OCI-LY3 (cell line): Measurements from ENCODE around the gene RBCK1.

Source experiments
- CTCF ChIP-seq: fragments of 200-600, 300-600 bp; sonication (generic); IDR thresholded peaks from 2 replicates; pipeline ENCODE4 v1.5.1; 2014; ENCODE audit warnings: antibody characterized with exemption, low read length, low read depth
- EZH2phosphoT487 ChIP-seq: fragments of 200-600 bp; shearing (Covaris generic); IDR thresholded peaks from 2 replicates; pipeline ENCODE4 v1.6.1; 2018; ENCODE audit warnings: antibody characterized with exemption, mixed run types, low read depth

GRCh38 chr20:414161-414560 is 6.1 kb downstream of the RBCK1 start:
- TF ChIP-seq EZH2phosphoT487 (no peak), CTCF (no peak)
